Fibroblast of peridontal ligament (primary cell): ENCODE measurements around the gene NOXO1.

Source experiments
- DNase-seq: peaks from one replicate; pipeline ENCODE4 v3.0.0-alpha.2; 2010; ENCODE audit errors: extremely low read depth

The NOXO1 gene

DNA sequence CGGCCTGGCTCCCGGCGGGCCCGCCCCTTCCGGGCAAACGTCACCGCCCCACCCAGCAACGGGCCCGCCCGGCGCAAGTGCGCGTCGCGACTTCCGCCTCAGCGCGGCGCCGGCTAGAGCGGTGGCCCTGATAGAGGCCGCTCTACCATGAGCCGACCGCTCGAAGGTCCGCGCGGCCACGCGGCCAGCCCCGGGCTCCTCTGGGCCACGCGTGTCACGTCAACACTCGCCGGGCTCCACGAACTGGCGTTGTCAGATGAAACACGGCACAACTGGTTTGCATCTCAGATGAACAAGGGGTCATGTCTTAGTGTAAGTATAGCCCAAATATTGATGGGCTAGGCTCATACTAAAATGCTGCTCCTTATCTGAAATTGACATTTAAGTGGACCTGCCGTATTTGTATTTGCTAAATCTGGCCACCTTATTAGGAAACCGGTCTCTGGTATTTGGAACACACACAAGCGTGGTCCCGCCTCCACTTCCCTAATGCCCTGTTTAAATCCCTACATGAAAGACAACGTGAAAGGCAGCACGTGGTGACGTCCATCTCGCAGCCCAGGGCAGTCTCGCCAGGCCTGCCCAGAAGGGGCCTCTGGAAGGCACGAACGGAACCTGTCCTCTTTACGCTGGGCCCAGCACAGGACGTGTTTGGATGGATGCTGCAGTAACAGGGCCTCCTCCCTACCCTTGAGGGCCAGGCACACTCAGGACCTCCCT lies 28.7 kb upstream of the NOXO1 start, which contains the start of gene ZNF598:
Gene ZNF598, minus strand, starts transcription at position 31 of the 720 bp plus-strand sequence.
- peak; percentile 76 for DNase-seq

DNA sequence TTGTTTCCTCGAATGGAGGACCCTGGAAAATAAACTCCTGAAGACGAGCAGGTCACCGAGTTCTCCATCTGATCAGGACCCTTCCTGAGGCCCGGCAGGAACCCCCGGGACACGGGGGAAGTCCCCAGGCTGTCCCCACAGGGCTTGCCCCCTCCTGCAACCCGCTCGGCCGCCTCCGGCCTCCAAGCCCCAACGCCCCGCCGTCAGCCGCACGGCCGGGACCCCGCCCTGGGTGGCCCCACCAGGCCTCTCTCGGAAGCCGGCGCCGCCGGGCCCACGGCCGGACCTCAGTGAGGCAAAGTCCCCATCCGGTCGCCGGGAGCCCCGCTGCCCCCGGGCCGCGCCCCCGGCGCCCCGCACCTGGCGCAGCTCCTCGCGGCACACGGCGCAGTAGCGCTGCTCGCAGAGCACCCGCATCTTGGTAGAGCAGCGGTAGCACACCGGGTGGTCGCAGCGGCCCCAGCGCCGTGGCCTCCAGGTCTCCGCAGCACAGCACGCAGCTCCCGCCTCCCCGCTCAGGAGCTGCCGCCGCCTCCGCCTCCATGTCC lies 28.0 kb upstream of the NOXO1 start:
- DNase-seq = no peak

DNA sequence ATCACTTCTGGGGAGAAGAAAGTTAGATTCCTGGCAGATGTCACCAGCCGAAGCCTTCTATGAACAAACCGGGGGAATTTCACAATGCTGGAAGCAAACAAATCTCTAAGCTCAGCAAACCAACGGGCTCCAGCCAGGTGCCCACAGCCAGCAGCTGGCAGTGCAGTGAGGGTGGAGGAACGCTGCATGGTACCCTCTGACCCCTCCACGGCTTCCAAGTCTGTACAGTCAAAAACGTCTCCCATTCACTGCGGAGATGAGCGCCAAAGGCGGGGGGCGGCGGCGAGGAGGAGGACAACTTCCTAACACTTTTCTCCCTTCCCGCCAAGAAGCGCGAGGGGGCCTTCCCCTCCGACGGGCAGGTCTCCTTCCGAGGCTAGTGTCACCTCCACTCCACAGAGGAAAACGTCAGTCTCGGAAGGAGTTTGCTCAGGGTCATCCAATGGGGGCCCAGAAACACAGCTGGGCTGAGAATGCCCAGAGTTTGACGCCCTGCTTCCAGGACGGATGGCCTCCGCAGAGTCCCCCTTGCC lies 27.4 kb upstream of the NOXO1 start:
- DNase-seq = peak; percentile 60

DNA sequence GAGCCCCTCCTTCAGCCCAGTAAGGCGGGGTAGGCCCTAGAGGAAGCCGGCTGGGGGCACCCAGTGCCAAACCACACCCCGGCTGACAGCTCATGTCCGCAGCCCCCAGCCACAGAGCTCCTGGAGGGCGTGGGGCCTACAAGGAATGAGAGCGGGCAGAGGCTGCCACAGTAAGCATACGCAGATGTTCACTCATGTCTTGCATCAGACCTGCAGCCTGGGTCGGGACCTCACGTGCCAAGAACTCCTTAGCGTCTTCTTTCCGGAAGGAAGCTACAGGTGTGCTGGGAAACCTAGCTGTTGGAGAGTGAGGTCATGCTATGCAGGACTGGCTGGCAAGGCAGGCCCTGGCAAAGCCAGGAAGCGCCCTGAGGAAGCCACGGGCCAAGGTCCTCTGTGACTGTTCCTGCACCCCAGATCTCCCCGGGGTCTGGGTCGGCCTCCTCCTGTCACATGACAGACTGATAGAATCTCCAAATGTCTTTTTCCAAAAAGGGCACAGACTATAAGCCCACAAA lies 26.8 kb upstream of the NOXO1 start:
- peak; percentile 78 for DNase-seq

DNA sequence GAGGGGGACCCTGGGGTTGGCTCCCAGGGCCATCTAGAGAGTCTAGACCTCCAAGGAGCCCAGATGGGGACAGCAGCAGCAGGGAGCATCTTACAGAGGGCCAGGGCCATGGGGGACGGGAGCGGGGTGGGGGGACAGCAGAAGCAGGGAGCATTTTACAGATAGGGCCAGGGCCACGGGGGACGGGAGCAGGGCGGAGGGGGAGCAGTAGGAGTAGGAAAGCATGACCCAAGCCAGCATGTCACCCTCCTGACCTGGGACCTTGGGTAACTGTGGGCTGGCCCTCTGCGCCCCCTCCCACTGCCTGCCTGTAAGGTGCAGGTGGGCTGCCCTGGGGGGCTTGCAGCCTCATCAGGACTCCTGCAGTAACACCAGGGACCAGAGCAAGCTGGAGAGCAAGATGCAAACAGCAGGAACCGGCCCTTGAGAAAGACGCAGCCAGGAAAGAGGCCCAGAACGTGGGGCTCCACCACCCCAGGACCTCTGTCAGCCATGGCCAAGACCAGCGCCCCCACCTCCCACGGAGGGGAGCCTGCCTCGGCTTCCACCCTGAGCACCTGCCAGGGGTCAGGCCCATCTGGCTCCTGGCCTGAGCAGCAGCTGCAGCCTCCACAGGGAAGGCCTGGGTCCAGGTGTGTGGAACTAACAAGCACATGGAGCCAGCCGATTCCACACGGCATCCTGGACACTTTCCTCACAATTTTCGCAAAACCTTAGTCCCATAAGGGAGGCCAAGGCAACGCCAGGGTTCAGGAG lies 26.0 kb upstream of the NOXO1 start:
- DNase-seq = no peak

DNA sequence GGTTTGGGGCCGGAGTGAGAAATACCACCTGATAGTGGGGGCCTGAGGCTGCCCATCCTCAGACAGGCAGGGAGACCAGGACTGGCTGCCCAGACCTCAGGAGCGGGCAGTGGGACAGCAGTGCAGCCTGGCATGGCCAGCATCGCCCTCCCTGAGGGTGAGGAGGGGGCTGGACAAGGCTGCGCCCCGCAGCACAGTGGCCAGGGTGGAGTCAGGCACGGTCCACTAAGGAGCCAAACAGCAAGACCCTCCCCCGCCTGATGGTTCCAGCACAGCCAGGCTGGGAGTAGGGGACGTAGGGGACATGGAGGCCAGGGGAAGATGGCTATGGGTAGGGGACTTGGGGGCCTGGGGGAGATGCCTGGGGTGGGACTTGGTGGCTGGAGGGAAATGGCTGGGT lies 25.0 kb upstream of the NOXO1 start:
- DNase-seq = no peak

DNA sequence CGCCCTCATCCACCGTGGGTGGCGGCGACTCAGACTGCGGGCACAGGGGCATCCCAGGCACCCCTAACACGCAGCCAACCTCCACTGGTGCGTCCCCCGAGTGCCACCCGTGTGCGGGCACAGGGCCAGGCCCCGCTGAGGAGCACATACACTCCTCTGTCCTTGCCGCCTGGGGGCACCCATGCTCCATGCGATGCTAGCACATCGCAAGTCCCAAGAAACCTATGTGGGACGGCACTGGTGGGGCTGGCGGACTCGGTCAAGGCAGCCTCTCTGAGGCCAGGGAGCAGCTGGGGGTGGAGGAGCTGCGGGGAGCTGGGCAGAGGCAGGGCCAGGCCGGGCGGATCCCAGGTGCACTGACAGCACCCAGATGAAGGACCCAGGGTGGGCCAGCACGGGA lies 24.4 kb upstream of the NOXO1 start:
- DNase-seq = no peak

DNA sequence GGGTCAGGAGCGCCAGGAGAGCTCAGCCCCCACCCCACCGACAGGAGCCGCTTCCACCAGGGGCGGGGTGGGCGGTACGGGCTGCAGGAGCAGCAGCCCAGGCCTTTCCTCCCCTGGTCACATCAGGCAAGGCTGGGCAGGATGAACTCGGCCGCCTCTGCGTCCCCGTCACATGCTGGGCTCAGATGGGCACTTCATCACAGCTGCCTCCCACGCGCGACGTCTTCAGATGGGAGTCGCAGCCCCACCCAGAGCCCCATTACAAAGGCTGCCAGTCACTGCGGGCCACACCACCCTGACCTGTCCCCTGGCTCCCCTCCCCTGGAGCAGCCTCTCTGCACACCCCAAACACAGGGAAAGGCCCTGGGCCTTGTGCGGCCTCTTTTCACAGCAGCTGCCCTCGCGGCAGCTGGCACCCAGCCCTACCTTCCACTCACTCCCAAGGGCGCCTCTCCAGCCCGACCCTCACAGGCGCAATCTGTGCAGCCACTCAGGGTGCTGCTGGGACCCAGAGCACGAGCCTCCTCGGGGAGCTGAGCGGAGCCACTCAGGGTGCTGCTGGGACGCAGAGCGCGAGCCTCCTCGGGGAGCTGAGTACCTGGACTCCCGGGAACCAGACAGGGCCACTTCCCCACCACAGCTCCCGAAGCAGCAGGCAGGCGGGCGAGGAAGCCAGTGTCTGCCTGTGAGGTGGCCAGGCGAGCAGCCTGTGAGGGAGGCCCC lies 23.7 kb upstream of the NOXO1 start:
- DNase-seq = no peak

DNA sequence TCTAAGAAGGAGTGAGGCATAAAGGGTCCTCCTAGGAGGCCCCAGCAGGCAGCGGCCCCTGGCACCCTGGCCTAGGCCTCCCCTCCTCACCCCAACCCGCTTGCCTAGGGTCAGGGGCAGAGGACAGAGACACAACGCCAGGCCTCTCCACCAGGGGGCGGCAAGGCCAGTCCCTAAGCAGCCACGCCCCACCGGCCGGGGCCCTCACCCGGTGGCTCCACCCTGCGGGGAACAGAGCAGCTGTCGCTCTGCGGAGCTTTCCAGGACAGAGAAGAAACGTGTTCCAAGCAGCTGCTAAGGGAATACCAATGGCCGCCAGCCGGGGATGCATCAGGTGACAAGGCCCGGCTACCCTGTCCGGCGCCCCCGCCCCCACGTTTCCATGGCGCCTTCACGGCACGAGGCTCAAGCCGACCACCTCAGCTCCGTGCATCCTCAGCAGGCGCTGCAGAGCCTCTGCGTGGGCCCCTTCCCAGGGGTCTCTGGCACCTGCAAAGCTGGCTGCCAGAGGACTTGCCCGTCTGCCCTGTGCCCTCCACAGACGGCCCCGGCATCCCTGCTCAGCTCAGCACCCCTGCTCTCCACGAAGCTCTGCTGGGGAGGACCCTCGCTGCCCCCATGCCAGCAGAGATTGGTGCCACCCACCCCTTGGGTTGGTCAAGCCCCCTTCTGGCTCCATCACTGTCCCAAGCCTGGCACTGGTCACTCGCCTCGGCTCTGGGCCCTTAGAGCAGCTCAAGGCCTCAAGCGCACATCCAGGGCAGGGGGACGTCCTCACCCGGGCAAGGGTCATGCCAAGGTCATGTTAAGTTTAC lies 22.8 kb upstream of the NOXO1 start:
- peak; percentile 69 for DNase-seq

DNA sequence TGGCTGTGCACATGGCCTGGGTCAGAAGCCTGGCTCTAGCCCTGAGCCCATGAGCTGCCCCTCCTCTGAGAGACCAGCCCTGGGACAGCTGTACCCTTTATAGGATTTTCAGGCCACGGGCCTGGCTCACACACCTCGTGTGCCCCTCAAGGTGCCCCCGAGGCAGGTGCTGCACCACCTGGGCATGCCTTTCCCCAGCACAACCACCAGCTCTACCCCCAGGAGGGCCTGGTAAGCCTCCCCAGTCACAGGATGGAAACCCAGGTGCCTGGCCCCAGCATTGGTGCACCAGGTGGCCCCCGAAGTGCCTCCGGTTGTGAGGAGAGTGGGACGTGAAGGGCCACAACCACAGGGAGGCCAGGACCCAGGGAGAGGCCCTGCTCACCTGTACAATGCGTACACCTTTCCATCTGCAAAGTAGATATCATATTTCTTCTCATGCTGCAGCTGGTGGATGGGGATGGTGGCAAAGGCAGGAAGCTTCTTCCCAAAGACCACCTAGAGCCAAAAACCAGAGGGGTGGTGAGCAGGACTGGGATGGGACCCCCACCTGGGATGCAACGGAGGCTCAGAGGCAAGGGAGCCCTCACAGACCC lies 22.1 kb upstream of the NOXO1 start:
- DNase-seq = no peak

DNA sequence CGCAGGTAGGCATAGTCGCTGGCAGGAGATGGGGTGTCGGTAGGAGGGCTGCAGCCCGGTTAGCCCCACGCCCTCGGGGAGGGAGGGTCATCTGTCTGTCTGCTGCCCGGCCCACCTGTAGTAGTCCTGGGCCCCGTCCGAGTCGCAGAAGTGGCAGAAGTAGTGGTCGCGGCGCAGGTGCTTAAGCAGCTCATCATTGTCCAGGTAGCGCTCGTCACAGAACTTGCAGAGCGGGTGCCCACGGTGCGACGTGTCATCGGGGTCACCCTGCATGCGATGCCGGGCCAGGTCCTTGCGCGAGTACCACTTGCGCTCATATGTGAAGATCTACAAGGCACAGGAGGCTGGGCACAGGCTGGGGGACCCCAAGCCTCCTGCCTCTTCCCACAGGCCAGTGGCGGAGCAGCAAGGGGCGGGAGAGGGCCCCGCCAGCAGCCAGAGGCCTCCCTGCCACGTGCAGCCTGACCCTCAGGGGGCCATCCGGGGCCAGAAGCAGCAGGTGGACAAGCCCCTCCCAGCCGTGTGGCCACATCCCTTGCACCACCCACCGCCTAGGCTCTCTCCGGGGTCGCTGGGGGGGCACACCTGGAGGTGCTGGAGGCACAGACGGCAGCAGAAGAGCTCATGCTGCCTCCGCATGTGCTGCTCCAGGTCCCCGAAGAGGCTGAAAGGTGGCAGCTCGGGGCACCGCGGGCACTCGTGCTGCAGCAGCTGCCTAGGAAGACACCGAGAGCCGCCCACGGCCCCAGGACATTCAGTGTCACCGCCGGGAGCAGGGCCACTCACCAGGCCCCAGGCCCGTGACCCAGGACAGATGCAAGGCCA lies 21.3 kb upstream of the NOXO1 start:
- DNase-seq = no peak

DNA sequence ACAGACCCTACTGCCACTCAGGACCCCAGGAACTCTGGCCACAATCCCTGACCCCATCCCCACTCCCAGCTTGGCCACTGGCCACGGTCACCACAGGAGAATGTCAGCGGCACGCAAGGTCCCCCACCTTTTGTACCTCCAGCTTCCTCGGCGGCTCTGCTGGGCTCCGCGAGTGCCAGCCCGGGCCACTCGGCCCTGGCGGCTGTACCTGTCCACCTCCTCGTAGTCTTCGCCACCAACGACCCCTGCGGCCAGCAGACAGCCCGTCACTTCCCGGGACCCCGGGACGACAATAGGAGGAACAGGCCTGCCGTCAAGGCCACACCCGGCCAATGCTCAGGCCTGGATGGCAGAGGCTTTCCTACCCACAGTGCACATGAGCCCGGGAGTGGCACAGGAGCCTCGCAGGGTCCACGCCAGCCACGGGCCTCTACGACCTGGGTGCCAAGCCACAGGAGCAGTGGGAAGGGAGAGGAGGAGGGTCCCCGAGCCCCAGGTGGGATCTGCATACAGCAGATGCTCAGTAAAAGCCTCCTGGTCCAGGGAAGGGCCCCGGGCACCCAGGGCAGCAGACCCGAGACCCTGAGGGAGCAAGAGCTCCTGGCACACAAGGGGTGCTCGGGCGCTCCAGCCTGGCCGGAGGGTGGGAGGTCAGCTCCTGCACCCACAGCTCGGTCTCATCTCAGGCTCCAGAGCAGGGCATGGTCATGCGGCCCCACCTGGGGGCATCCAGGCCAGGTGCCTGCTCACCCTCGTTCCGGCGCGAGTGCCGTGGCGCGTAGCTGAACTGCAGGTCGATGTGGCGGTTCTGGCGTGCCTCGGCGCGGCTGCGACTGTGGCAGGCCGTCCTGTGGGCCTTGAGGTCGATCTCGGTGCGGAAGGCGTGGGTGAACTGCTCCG lies 20.4 kb upstream of the NOXO1 start:
- no peak for DNase-seq

DNA sequence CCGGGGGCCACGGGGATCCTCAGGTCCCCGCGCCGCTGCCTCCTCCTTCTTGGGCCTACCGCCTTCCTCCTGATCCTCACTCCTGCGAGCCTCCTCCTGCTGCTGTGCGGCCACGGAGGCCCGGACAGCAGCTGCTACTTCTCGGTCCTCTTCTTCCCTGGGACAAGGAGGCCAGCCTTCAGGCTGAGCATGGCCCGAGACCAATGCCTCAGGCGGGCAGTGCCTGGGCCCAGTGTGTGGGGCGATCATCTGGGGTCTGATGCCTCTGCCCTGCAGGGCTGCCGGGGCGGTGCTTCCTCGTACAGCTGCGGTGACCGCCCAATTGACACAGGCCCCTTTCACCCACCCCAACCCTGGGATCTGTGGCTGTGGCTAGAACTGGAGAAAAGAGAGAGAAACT lies 19.8 kb upstream of the NOXO1 start:
- DNase-seq = no peak

DNA sequence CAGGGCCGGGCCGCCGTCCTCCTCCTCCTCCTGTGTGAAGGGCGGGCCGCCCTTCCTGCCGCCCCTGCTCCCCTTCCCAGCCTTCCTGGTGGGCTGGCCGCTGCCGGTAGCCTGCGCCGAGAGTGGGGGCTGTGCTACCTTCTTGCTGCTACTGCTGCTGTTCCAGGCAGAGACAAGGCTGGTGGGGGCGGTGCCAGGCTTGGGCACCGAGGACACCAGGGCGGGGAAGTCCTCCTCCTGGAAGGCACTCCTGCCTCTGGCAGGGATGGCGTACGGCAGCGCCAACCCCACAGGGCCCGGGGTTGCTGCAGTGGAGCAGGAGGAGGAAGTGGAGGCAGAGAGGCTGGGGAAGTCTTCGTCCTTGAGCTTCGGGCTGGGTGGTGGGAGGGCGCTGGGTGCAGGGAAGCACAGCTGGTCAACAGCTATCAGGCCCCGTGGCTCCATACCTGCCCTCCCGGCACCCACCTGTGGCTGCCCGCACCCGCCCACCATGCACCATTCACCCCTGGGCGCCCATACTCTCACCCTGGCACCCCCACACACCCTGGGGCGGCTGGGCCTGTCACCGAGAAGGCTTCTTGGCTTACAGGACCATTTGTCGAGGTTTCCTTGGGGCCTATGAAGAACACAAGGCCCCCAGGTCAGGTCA lies 18.7 kb upstream of the NOXO1 start:
- DNase-seq = no peak

DNA sequence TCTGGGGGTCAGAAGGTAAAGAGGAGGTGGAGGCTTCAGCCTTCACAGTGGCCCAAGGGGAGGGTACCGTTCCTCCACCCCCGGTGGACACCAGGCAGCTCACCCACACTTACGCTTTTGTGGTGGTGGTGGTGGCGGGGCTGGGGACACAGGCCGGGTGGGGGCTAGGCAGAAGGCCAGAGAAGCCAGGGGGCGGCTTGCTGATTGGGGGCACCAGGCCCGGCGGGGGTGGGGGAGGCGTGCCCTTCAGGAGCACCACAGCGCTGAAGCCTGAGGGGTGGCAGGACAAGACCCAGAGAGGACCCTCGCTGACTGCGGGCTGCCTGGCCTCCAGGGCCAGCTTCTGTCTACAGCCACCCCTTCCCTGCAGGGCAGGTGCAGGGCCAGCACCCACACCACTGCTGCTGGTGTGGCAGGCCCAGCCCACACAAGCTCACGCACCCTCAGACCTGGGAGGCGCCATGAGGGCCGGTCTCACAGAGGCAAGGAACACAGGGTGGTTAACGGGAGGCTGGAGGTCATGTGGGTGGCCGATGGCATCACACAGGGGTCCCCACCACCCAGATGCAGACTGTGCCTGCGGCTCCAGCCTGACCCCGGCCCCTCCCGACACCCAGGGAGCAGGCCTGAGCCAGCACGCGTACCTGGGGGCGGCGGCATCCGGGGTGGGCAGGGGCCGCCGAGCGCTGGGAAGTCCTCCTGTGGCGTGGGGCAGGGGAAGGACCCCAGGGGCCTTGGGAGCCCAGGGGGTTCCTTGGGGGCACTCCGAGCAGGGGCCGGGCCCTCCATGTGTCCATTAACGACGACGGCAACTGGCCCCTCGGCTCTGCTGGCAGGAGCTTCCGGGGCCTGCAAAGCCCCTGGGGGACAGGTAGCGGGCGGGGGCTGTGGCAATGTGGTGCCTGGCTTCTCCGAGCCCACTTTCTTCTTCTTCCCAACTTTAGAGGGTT lies 17.9 kb upstream of the NOXO1 start:
- no peak for DNase-seq

DNA sequence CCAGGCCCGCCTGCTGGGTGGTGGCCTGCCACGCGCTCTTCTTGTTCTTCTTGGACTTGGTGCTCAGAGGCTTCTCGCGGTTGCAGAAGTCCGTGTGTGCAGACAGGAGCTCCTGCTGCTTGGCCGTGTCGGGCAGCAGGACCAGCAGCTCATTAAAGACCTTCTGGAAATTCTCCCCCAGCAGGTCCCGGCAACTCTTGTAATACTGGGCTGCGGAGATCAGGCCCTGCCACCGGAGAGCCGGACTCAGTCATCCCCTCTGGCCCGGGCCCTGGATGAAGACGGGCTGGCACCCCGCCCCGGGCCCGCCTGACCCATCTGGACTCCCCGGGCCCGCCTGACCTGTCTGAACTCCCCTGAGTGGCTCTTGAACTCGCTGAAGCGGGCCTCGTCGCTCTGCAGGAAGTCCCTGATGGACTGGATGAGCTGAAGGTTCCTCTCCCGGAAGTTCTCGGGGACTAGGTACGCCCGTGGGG lies 17.1 kb upstream of the NOXO1 start:
- no peak for DNase-seq
